Measurements from ENCODE around the gene NETO2. TPM values are rescaled to one million over a fixed set of nuclear protein-coding genes. Genes with fewer than 3 reads are reported as not detected.

The NETO2 gene
- total and polyA plus RNA-seq, 2 of the 13 experiments (the other 11 are each of a cell fraction or from before 2014, with no cell fraction given), result 8.2 to 13.5 TPM

DNA sequence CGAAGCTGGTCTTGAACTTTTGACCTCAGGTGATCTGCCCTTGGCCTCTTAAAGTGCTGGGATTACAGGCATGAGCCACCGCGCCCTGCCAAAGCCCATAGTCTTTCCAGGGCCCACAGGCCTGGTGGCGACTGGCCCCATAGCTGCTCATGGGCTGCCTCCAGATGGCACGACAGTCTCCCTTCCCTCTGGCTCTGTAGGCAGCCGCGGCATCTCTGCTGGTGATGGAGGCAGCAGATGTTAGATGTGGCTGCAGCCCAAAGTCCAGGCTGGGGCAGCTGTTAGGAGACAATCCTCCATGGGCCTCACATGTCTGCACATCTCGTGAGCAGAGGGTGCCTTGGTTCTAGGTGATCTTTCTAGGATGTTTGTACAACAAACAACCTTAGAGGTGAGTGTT, 100.5 kb downstream of the NETO2 start:
- CTCF ChIA-PET (ENCODE audit: low intra/inter-chr PET ratio, low total read pairs), result no interaction called here
- DNase-seq (ENCODE audit: low spot score), result no peak
- TF ChIP-seq, protein P1, sequence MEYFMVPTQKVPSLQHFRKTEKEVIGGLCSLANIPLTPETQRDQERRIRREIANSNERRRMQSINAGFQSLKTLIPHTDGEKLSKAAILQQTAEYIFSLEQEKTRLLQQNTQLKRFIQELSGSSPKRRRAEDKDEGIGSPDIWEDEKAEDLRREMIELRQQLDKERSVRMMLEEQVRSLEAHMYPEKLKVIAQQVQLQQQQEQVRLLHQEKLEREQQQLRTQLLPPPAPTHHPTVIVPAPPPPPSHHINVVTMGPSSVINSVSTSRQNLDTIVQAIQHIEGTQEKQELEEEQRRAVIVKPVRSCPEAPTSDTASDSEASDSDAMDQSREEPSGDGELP (IDR thresholded peaks at IDR 0.05; ENCODE audit: borderline replicate concordance, low read depth), result peak; percentile 56; the same call in 1 of the 2 replicates
- TF ChIP-seq MIXL1 (CRISPR knock-in tag; IDR thresholded peaks at IDR 0.05), result no peak
- 0 out of 2 replicates have a peak, but pooled peaks have one; percentile 18 for TF ChIP-seq KDM2A (CRISPR knock-in tag; IDR thresholded peaks at IDR 0.05; ENCODE audit: borderline replicate concordance, low read depth)
- no peak for TF ChIP-seq MED1 (CRISPR knock-in tag; IDR thresholded peaks at IDR 0.05)
- TF ChIP-seq CTCF (CRISPR knock-in tag; IDR thresholded peaks at IDR 0.05), result 0 out of 2 replicates have a peak, but pooled peaks have one; percentile 24
- TF ChIP-seq ZZZ3 (CRISPR knock-in tag; IDR thresholded peaks at IDR 0.05; ENCODE audit: borderline replicate concordance), result 0 out of 2 replicates have a peak, but pooled peaks have one; percentile 15
- TF ChIP-seq CENPX (CRISPR knock-in tag; IDR thresholded peaks at IDR 0.05), result no peak
- TF ChIP-seq, protein P2, sequence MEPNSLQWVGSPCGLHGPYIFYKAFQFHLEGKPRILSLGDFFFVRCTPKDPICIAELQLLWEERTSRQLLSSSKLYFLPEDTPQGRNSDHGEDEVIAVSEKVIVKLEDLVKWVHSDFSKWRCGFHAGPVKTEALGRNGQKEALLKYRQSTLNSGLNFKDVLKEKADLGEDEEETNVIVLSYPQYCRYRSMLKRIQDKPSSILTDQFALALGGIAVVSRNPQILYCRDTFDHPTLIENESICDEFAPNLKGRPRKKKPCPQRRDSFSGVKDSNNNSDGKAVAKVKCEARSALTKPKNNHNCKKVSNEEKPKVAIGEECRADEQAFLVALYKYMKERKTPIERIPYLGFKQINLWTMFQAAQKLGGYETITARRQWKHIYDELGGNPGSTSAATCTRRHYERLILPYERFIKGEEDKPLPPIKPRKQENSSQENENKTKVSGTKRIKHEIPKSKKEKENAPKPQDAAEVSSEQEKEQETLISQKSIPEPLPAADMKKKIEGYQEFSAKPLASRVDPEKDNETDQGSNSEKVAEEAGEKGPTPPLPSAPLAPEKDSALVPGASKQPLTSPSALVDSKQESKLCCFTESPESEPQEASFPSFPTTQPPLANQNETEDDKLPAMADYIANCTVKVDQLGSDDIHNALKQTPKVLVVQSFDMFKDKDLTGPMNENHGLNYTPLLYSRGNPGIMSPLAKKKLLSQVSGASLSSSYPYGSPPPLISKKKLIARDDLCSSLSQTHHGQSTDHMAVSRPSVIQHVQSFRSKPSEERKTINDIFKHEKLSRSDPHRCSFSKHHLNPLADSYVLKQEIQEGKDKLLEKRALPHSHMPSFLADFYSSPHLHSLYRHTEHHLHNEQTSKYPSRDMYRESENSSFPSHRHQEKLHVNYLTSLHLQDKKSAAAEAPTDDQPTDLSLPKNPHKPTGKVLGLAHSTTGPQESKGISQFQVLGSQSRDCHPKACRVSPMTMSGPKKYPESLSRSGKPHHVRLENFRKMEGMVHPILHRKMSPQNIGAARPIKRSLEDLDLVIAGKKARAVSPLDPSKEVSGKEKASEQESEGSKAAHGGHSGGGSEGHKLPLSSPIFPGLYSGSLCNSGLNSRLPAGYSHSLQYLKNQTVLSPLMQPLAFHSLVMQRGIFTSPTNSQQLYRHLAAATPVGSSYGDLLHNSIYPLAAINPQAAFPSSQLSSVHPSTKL (CRISPR knock-in tag; IDR thresholded peaks at IDR 0.05), result 0 out of 2 replicates have a peak, but pooled peaks have one; percentile 23
- no peak for TF ChIP-seq BCLAF1 (IDR thresholded peaks at IDR 0.05)
- TF ChIP-seq SOX13 (IDR thresholded peaks at IDR 0.05), result no peak
- no peak for TF ChIP-seq SOX13 (CRISPR knock-in tag; conservative IDR thresholded peaks at IDR 0.05 in 1 of 2, IDR thresholded peaks at IDR 0.05 in 1 of 2)
- peak; percentile 19; the same call in 1 of the 2 replicates for TF ChIP-seq RARA (CRISPR knock-in tag; IDR thresholded peaks at IDR 0.05)
- TF ChIP-seq HNRNPH1 (optimal IDR thresholded peaks at IDR 0.05; ENCODE audit: low read depth, low read length), result no peak
- TF ChIP-seq NBN (conservative IDR thresholded peaks at IDR 0.05), result no peak
- peak; percentile 75 for TF ChIP-seq HNF4A (CRISPR knock-in tag; IDR thresholded peaks at IDR 0.05)
- 0 out of 2 replicates have a peak, but pooled peaks have one; percentile 35 for TF ChIP-seq SALL1 (CRISPR knock-in tag; IDR thresholded peaks at IDR 0.05)

More for the DNA sequence above, 100.5 kb downstream of the NETO2 start:
- no peak overlapping the region for H2AFZ ChIP-seq (ENCODE audit: low read length)
- POLR2A ChIA-PET, result no interaction called here
- H3K9ac ChIP-seq (ENCODE audit: insufficient read depth, low read depth, low read length), result no peak overlapping the region
- H3K27me3 ChIP-seq (ENCODE audit: control insufficient read depth in 1 of 2, insufficient read depth in 2 of 2, low read length in 2 of 2), result peaks cover 2 to 43% of the 10 kb centered on the region in 2 experiments; a peak in 4 of 5 replicates
- no peaks in the 10 kb centered on the region for H4K20me1 ChIP-seq (ENCODE audit: insufficient read depth, low read length)
- intact Hi-C loops (cut with micrococcal nuclease; ENCODE audit: unreplicated experiment) (no loop called here), in situ Hi-C loops (cut with HindIII; ENCODE audit: extremely low pct_ligation_motif_present, low pct_unique_long_range_greater_than_20kb) (no loop called here)
- 30% methylated on average over 8 of the region's 8 CpGs for WGBS (ENCODE audit: low lambda C conversion rate)
- FAIRE-seq, result no peak
- ATAC-seq, result peak; percentile 62
- no peaks in the 10 kb centered on the region for H3K79me2 ChIP-seq (ENCODE audit: insufficient read depth, low read length)
- H3K36me3 ChIP-seq (replicated peaks in 1 of 2; ENCODE audit: control insufficient read depth in 1 of 2, insufficient read depth in 2 of 2, low read length in 2 of 2), result no peaks in the 10 kb centered on the region
- no peak overlapping the region for H3K27ac ChIP-seq (ENCODE audit: extremely low read length, insufficient read depth, low read length)
- no TSS peak for BruUV-seq (replicated peaks)
- no peaks in the 10 kb centered on the region for H3K9me3 ChIP-seq (ENCODE audit: low read length)
- no peak overlapping the region for H3K4me3 ChIP-seq (replicated peaks in 1 of 3; ENCODE audit: insufficient read depth in 1 of 3, low read depth in 2 of 3, low read length in 3 of 3)
- H3K4me2 ChIP-seq (ENCODE audit: low read depth, low read length), result no peak overlapping the region
- H3K4me1 ChIP-seq (ENCODE audit: insufficient read depth, low read length), result peaks cover 46% of the 10 kb centered on the region

Data from HepG2 (cell line).